SH-SY5Y (cell line): ENCODE data around the gene EPHA7.

Experiments
- GATA2 ChIP-seq: IDR thresholded peaks from 2 replicates; pipeline ENCODE4 v1.6.1; 2011; ENCODE audit warnings: mild to moderate bottlenecking, low read depth, low read length
- GATA3 ChIP-seq: IDR thresholded peaks from 2 replicates; pipeline ENCODE4 v1.6.1; 2011; ENCODE audit warnings: low read depth, mild to moderate bottlenecking, low read length, moderate library complexity

Gene EPHA7

DNA sequence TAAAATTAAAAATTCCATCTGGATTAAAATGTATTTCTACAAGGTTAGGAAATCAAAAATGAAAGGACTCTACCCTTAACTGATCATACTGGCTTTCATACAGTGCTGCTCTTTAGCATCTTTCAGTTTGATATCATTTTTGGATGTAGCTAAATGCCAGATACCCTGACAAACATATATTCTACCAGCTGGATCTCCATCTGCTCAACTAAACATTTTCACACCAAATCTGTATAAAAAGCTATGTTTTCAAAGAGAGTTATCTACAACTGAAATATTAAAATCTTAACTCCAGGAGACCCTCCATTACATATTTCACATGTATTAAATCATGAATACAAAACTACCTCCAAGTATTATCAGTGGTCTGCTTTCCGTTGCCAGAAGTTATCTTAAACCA lies 95.7 kb downstream of the EPHA7 start:
- TF ChIP-seq GATA2 = no peak
- no peak for TF ChIP-seq GATA3

DNA sequence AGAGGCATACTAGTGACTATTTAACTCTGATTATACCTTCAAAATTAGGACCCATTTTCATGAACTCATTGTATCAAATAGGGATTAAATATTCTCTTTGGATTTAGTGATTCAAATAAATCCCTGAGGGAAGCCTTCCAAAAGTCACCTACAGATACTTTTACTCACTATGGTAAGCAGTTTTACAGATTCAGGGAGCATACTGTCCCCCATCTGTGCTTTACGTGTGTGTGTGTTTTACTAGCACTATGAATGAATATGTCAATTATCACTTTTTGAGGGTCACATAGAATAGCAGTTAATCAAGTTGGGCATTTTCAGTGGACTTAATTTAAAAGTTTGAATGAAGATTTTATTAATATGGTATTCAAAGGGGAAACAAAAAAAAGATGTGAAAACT lies 96.7 kb downstream of the EPHA7 start:
- TF ChIP-seq GATA2 (no peak), GATA3 (no peak)

DNA sequence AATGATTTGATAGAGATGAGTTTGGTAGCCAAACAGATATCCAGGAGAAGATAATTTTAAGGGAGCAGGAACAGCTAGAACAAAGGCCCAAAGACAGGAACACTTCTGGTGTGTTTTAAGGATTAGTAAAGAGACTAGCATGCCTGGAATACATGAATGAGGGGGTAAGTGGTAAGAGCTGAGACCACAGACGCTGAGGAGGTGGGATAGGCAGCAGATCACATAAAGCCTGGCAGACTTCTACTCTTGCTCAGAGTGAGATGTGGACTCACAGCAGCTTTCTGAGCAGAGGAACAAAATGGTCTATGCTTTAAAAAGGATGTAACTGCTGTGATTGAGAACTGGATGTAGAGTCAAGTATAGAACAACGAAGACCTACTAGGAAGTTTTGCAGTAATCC lies 100.1 kb downstream of the EPHA7 start:
- no peak for TF ChIP-seq GATA2
- no peak for TF ChIP-seq GATA3

DNA sequence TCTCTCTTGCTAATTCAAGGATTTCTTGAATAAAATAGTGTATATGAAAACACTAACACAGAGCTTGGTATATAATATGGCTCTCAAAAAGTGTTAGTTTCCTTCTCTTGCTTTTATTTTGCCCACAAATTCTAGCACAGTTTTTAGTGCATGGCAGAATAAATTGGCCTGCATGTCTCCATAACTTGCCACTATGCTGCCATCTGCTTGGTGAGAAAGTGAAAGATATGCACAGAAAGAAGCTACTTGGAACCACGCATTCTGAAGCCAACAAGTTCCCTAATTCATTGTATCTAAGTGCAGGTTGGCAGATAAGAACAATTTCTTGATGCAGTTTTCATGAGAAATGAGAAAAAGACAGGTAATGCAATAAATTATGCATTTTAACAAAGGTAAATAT lies 101.2 kb downstream of the EPHA7 start:
- TF ChIP-seq GATA3 (no peak), GATA2 (no peak)

DNA sequence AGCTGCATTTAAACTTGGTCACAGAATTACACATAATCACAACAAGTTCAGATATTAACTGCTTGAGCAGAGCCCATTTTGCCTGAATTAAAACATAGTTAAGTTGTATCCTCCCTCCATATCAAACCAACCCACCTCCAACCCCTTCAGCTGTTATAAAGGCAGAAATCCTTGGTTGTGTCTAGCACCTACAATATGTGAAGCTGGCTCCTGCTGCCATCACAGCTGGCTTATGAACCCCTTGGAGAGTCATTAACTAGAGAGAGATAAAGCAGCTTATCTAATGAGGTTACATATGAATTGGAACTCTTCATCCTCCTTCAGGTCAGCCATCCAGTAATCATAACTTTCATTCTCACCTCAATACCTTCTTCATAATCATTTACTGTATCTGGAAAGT lies 101.8 kb downstream of the EPHA7 start:
- TF ChIP-seq GATA2 (no peak), GATA3 (no peak)

DNA sequence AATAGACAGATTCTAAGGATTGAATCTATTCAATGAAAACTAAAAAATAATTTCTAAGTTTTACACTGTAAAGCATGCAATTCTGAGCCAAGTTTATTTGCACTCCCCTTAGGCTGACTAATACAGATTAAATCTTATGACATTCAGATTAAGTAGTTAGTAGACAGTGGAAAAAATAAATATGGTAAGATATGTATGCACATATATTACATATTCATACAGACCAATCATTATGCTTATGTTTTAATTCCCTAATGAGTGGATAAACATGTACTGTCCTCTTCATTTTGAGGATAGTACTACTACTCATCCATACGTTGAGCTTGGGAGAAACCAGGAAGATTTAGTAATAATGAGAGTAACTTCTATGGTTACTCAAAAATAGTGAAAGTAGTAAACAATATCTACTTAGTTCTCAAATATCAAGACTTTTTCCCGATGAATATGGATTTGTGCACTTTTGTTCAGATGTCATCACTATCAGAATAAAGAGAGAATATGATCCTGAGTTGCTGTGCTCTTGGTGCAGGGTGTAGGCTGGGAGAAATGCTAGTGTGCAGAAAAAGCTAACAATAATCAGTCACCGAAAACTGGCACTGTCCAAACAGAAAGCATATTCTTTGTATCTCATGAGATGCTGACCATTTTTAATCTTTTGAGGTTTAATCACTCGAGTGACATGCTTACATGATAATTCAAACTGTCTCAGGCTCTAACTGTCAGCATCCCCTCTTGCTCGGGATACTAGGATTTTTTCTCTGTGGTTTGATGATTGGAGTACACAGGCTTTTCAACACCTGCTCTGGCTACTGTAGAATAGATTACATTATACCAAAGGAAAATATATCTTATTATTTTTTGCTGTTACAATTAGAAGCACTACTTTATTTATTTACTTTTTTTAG lies 111.6 kb downstream of the EPHA7 start:
- TF ChIP-seq GATA3 = no peak
- no peak for TF ChIP-seq GATA2

DNA sequence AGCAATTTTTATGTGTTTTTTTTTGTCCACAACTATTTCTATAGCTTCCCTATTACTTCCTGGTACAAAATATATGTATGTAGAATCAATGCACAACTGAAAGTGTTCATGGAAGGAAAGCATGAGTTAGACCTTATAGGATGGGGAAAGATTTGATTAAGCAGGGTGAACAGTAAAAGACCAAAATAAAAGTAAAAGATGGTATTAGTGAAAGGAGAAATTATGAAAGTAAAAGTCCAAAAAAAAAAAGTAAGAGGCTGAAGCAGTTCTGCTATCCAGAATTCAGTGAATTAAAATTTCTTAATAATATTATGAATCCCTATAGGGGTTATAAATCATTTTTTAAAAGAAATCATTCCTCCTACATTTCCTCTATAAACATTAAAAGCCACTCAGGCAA lies 114.3 kb downstream of the EPHA7 start:
- no peak for TF ChIP-seq GATA3
- TF ChIP-seq GATA2 = no peak

DNA sequence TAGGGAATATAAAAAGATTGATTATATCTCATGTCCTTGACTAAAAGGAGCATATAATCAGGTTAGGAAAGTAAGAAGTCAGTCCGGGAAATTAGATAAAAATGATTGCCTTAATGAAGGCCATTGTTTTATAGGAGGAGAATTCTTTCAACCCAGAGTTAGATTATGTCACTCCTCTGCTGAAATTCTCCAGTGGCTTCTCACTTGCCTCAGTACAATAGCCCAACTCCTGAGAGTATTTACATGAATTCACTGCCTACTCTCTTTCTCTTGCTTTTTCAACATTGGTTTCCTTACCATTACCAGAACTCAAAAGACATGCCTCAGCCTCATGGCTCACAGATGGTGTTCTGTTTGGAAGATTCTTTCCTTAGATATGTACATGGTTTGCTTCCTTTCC lies 114.9 kb downstream of the EPHA7 start:
- TF ChIP-seq GATA2 (no peak), GATA3 (no peak)

DNA sequence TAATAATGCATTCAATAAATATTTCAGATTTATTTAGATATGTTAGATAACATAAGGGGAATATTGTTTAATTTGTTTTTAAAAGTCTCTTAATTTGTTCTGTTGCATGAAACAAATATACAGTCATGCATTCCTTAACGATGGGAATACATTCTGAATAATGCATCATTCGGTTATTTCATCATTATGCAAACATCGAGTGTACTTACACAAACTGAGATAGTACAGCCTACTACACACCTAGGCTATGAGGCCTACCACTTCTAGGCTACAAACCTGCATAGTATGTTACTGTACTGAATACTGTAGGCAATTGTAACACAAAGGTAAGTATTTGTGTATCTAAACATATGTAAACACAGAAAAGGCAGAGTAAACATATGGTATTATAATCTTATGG lies 118.7 kb downstream of the EPHA7 start:
- no peak for TF ChIP-seq GATA3

DNA sequence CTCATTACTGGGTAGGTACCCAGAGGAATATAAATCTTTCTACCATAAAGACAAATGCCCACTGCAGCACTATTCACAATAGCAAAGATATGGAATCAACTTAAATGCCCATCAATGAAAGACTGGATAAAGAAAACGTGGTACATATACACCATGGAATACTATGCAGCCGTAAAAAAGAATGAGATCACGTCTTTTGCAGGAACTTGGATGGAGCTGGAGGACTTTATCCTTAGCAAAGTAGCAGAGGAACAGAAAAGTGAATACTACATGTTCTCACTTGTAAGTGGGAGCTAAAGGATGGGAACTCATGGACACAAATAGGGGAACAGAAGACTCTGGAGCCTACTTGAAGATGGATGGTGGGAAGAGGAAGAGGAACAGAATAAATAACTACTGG lies 119.7 kb downstream of the EPHA7 start:
- TF ChIP-seq GATA2 (no peak), GATA3 (no peak)

DNA sequence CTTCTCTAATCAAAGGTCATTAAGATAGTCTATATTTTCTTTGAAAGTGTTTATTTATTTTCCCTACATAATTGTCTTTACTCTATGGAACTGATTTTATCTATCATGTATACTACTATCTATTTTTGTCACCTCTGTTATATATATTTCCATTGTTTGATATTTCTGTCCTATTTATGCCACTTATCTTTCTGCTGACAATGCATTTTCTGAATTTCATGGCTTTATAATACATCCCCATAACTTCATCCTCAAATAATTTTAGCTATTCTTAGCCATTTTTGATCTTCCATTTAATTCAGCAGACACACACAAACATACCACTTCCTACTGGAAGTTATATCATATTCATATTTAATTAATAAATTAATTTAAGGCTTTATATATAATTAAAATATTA lies 123.7 kb downstream of the EPHA7 start:
- TF ChIP-seq GATA2 (no peak), GATA3 (no peak)

DNA sequence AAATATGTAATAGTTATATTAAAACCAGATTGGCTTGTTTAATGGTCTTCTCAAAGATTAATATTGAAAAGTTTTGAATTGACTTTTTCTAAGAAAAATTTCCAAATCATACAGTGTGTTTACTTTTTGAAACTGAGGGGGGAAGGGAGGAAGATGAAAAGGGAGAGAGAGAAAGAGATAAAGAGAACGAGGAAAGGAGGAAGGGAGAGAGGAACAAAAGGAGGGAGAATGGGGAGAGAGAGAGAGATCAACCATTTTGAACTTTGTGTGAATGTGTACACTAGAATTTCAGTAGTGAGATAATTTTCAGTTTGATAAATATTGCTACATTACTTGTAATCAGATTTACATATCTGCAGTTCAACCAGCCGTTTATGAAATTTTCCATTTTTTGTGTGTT lies 124.5 kb downstream of the EPHA7 start:
- TF ChIP-seq GATA3 (no peak), GATA2 (no peak)

DNA sequence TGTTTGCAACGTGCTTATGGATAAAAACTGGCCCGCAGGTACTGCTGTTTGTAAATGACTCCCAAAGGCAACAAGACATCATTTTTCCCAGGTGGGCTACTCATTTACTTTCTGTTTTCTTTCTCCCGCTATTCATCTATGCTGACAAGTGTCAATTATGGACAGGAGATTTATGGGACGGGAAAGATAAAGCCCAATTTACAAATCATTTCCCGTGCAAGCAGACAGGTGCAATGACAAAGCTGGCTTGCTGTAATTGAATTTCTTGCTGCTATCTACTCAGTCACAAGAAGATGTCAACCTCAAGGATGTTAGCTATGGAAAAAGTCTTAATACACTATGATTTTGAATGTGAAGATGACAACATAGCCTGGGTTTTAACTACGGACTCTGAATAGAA lies 125.5 kb downstream of the EPHA7 start:
- TF ChIP-seq GATA3 (no peak), GATA2 (no peak)

DNA sequence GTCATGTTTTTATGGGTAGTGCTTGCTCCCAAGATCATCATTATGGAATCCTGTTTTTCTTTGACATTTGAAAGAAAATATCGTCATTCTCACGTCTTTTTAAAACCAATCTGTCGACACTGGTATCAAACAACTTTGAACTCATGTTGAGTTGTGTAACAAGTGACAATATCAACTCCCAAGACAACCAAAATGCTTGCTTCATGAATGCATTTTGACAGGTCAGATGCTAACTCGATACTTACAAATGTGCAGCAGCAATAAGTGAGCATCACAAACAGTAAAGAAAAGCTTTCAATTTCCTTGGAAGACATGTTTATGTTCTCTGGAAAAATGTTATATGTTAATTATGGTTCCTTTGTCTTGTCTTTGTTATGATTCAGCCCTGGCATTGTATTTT lies 125.9 kb downstream of the EPHA7 start:
- TF ChIP-seq GATA2 (no peak), GATA3 (no peak)

DNA sequence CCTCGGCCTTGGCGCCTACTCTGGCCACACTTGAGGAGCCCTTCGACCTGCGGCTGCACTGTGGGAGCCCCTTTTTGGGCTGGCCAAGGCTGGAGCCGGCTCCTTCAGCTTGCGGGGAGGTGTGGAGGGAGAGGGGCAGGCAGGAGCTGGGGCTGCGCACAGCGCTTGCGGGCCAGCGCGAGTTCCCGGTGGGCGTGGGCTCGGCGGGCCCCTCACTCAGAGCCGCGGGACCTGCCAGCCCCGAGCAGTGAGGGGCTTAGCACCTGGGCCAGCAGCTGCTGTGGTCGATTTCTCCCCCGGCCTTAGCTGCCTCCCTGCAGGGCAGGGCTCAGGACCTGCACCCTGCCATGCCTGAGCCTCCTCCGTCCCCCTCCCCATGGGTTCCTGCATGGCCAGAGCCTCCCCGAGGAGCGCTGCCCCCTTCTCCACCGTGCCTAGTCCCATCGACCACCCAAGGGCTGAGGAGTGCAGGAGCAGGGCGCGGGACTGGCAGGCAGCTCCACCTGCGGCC lies 136.8 kb downstream of the EPHA7 start:
- no peak for TF ChIP-seq GATA2
- TF ChIP-seq GATA3 = no peak
